HepG2 (cell line): ENCODE results near the gene GHR. TPM values are rescaled to one million over a fixed set of nuclear protein-coding genes. Genes with fewer than 3 reads are reported as not detected.

ENCODE experiments used
- ATAC-seq: fragments of 200-7000 bp; cut with Tn5 transposase; 3 replicates; pipeline ENCODE4 v1.9.1; 2020; ENCODE audit warnings: mild to moderate bottlenecking, moderate library complexity
- BruUV-seq: library from RNA; stranded (reverse); fragments of 400-500 nt; replicated peaks from 2 replicates; lab custom pipeline; 2021; lab: Mats Ljungman, UMichigan
- CTCF ChIA-PET: fragments of 300-600 bp; formaldehyde crosslinking; extraction: SDS; loops from one replicate; lab custom pipeline; 2021; ENCODE audit warnings: low total read pairs, inconsistent platforms, low intra/inter-chr PET ratio; lab: Yijun Ruan, JAX
- POLR2A ChIA-PET: fragments of 350-600 bp; sonication (Branson Sonifier 250); formaldehyde crosslinking; loops from one replicate; lab custom pipeline; 2020; ENCODE audit warnings: antibody characterized with exemption, inconsistent platforms; lab: Yijun Ruan, JAX
- DNase-seq: peaks from one replicate; pipeline ENCODE4 v3.0.0-alpha.2; 2015; ENCODE audit warnings: low spot score
- FAIRE-seq: peaks from 3 replicates; lab custom pipeline; 2011; peaks lifted over from hg19 to GRCh38; lab: Jason Lieb, UNC
- H2AFZ ChIP-seq: one replicate; pipeline ENCODE4 v1.6.1; 2011; ENCODE audit warnings: low read length, inconsistent platforms
- H3K27ac ChIP-seq: fragments of 300-600 bp; 3 replicates; pipeline ENCODE4 v1.8.0; 2011; ENCODE audit warnings: mixed run types, mild to moderate bottlenecking, mixed read lengths, low read length, inconsistent platforms; ENCODE audit not compliant: insufficient read depth; ENCODE audit errors: extremely low read length
- H3K27me3 ChIP-seq, 2 experiments: fragments of 200-600 bp in 1 of 2; 2 replicates in 1 of 2; 3 replicates in 1 of 2; pipeline versions ENCODE4 v1.6.0 to v1.8.0; 2011; ENCODE audit warnings: low read length in 2 of 2, mild to moderate bottlenecking in 2 of 2, moderate library complexity in 2 of 2, inconsistent platforms in 1 of 2; ENCODE audit not compliant: insufficient read depth in 2 of 2, control insufficient read depth in 1 of 2
- H3K36me3 ChIP-seq, 2 experiments: fragments of 200-600 bp in 1 of 2; replicated peaks in 1 of 2; 2 replicates in 1 of 2; 3 replicates in 1 of 2; pipeline versions ENCODE4 v1.5.1 to v1.8.0; 2011; ENCODE audit warnings: low read length in 2 of 2, inconsistent platforms in 1 of 2; ENCODE audit not compliant: insufficient read depth in 2 of 2, control insufficient read depth in 1 of 2
- H3K4me1 ChIP-seq: 2 replicates; pipeline ENCODE4 v1.5.1; 2012; ENCODE audit warnings: low read length, inconsistent platforms; ENCODE audit not compliant: insufficient read depth
- H3K4me2 ChIP-seq: 2 replicates; pipeline ENCODE4 v1.6.0; 2011; ENCODE audit warnings: low read depth, low read length, inconsistent platforms
- H3K4me3 ChIP-seq, 3 experiments: fragments of 200-600 bp in 1 of 3; sonication (generic), shearing (Covaris generic) in 1 of 3; replicated peaks in 1 of 3; 2 replicates each; pipeline ENCODE4 v1.5.1; 2011 to 2016; ENCODE audit warnings: low read length in 3 of 3, inconsistent platforms in 2 of 3, low read depth in 2 of 3, mild to moderate bottlenecking in 2 of 3, control low read depth in 1 of 3, mixed read lengths in 1 of 3; ENCODE audit not compliant: insufficient read depth in 1 of 3
- H3K79me2 ChIP-seq: one replicate; pipeline ENCODE4 v1.6.1; 2011; ENCODE audit warnings: low read length, inconsistent platforms; ENCODE audit not compliant: insufficient read depth
- H3K9ac ChIP-seq: 2 replicates; pipeline ENCODE4 v1.6.0; 2011; ENCODE audit warnings: mild to moderate bottlenecking, low read depth, low read length, inconsistent platforms; ENCODE audit not compliant: insufficient read depth
- H3K9me3 ChIP-seq: 2 replicates; pipeline ENCODE4 v1.5.1; 2012; ENCODE audit warnings: mild to moderate bottlenecking, low read length
- H4K20me1 ChIP-seq: 2 replicates; pipeline ENCODE4 v1.6.0; 2011; ENCODE audit warnings: inconsistent platforms, mild to moderate bottlenecking, low read length, moderate library complexity; ENCODE audit not compliant: insufficient read depth
- FOXJ3 ChIP-seq: sonication (generic); formaldehyde crosslinking; IDR thresholded peaks from 2 replicates; pipeline ENCODE4 v1.4.0; 2020; ENCODE audit warnings: missing genetic modification reagents, mild to moderate bottlenecking, borderline replicate concordance
- IKZF1 ChIP-seq: fragments of 450-650 bp; IDR thresholded peaks from 2 replicates; pipeline ENCODE4 v1.7.1; 2016
- KDM4B ChIP-seq: sonication (generic); formaldehyde crosslinking; IDR thresholded peaks from 2 replicates; pipeline ENCODE4 v1.4.0; 2020; ENCODE audit warnings: missing genetic modification reagents
- MAFG ChIP-seq: sonication (generic); formaldehyde crosslinking; IDR thresholded peaks from 2 replicates; pipeline ENCODE4 v1.5.1; 2020; ENCODE audit warnings: mild to moderate bottlenecking, missing genetic modification reagents
- MYC ChIP-seq: sonication (generic); formaldehyde crosslinking; IDR thresholded peaks from 2 replicates; pipeline ENCODE4 v1.9.0; 2021; ENCODE audit warnings: missing genetic modification reagents, borderline replicate concordance
- NBN ChIP-seq: fragments of 450-650 bp; conservative IDR thresholded peaks from 2 replicates; pipeline ENCODE4 v1.6.1; 2017
- RXRB ChIP-seq: IDR thresholded peaks from 2 replicates; pipeline ENCODE4 v1.6.1; 2016; ENCODE audit warnings: borderline replicate concordance, missing genetic modification reagents, missing compliant biosample characterization
- ZFP37 ChIP-seq: sonication (generic); formaldehyde crosslinking; IDR thresholded peaks from 2 replicates; pipeline ENCODE4 v1.4.0; 2020; ENCODE audit warnings: missing genetic modification reagents, borderline replicate concordance
- ZNF33A ChIP-seq: sonication (generic); formaldehyde crosslinking; IDR thresholded peaks from 2 replicates; pipeline ENCODE4 v1.5.1; 2020; ENCODE audit warnings: missing genetic modification reagents, mild to moderate bottlenecking, moderate library complexity, borderline replicate concordance
- ZNF563 ChIP-seq: sonication (generic); formaldehyde crosslinking; IDR thresholded peaks from 2 replicates; pipeline ENCODE4 v1.8.0; 2022; ENCODE audit warnings: mild to moderate bottlenecking, moderate library complexity, missing genetic modification reagents
- ZNF589 ChIP-seq: sonication (generic); formaldehyde crosslinking; conservative IDR thresholded peaks from 2 replicates; pipeline ENCODE4 v1.8.0; 2022; ENCODE audit warnings: mild to moderate bottlenecking, moderate library complexity, missing genetic modification reagents
- WGBS: methylation state at CpG from one replicate; pipeline ENCODE4 v1.1.6; 2017; ENCODE audit warnings: low lambda C conversion rate; 5-methylcytosine and 5-hydroxymethylcytosine counted together
- in situ Hi-C: cut with HindIII; loops from 2 replicates; pipeline ENCODE4 v1.10.0; 2017; ENCODE audit warnings: low pct_unique_long_range_greater_than_20kb; ENCODE audit not compliant: extremely low pct_ligation_motif_present
- intact Hi-C: fragments of 100-400 bp; cut with micrococcal nuclease; formaldehyde crosslinking; loops from one replicate; pipeline ENCODE4 v1.10.0; 2022; ENCODE audit not compliant: unreplicated experiment
- polyA plus RNA-seq, 8 experiments: library from polyadenylated mRNA; depleted of rRNA in 3 of 8; stranded (reverse) in 7 of 8; unstranded in 1 of 8; fragments of >200 nt; fragmentation: Illumina TruSeq in 4 of 8; extraction: Trizol in 4 of 8; gene quantifications; 2 replicates each; pipeline versions ENCODE4 v1.2.1 to v1.2.3, GENCODE V29; 2011 to 2016; ENCODE audit warnings: low read depth in 4 of 8, missing spikeins in 1 of 8, mixed read lengths in 1 of 8; ENCODE audit not compliant: insufficient read depth in 1 of 8
- total RNA-seq, 5 experiments: library from RNA; depleted of rRNA; stranded (reverse); fragments of >200 nt; fragmentation: Illumina TruSeq; extraction: Trizol; gene quantifications; 2 replicates each; pipeline ENCODE4 v1.2.3, GENCODE V29; 2016; ENCODE audit warnings: low read depth in 1 of 5
- TF ChIP-seq, protein P1 (sequence below): sonication (generic); formaldehyde crosslinking; IDR thresholded peaks from 2 replicates; pipeline ENCODE4 v1.9.0; 2022; ENCODE audit warnings: missing genetic modification reagents, mild to moderate bottlenecking, borderline replicate concordance

The GHR gene
- total and polyA plus RNA-seq, 2 of the 13 experiments (the other 11 are each of a cell fraction or from before 2014, with no cell fraction given) = 0.07 TPM; not detected in 1

DNA sequence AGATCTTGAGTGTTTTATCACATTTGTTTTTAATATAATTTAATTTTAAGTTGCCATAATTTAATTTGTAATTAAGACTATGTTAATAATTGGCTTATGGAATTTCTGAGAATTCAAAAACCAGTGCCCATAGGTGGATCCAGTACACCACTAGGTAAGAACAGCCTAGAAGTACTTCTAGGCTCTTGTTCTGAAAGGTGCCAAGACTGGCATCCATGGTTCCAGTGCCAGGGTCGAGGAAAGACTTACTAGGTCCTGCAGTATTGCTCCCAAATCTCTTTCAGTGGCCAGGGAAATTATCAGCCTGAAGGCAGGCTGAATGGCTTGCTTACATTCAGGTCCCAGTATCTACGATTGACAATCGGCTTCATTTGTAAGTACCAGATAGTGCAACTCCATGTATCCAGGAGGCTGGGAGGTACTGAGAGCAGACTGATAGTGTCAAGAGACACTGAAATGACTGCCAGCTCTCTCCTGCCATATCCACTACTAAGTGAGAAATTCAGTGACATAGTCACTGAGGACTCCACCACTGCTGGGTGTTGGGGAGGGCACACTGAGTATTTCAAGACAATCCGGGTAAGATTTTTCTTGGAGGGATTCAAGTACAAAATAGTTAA lies 174.2 kb downstream of the GHR start:
- in situ Hi-C loops = loop anchor here (25.0 kb wide), 1 partner anchor 735 kb away; the partner anchor contains the start of gene OXCT1
- H3K9me3 ChIP-seq = no peaks in the 10 kb centered on the region
- H3K27ac ChIP-seq = no peak overlapping the region
- no TSS peak for BruUV-seq
- H3K4me1 ChIP-seq = peaks cover 22% of the 10 kb centered on the region
- FAIRE-seq = no peak
- CTCF ChIA-PET = no interaction called here
- no peak overlapping the region for H3K4me3 ChIP-seq
- POLR2A ChIA-PET = no interaction called here
- no peak for TF ChIP-seq NBN
- no peak for TF ChIP-seq ZNF589
- TF ChIP-seq ZFP37 (CRISPR knock-in tag) = no peak
- TF ChIP-seq, protein P1, sequence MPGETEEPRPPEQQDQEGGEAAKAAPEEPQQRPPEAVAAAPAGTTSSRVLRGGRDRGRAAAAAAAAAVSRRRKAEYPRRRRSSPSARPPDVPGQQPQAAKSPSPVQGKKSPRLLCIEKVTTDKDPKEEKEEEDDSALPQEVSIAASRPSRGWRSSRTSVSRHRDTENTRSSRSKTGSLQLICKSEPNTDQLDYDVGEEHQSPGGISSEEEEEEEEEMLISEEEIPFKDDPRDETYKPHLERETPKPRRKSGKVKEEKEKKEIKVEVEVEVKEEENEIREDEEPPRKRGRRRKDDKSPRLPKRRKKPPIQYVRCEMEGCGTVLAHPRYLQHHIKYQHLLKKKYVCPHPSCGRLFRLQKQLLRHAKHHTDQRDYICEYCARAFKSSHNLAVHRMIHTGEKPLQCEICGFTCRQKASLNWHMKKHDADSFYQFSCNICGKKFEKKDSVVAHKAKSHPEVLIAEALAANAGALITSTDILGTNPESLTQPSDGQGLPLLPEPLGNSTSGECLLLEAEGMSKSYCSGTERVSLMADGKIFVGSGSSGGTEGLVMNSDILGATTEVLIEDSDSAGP (CRISPR knock-in tag) = no peak
- TF ChIP-seq ZNF563 (CRISPR knock-in tag) = no peak
- no peak for TF ChIP-seq KDM4B (CRISPR knock-in tag)
- TF ChIP-seq FOXJ3 (CRISPR knock-in tag) = no peak
- no peak for TF ChIP-seq IKZF1
- no peak for TF ChIP-seq ZNF33A (CRISPR knock-in tag)
- TF ChIP-seq MYC (CRISPR knock-in tag) = no peak
- no peak for TF ChIP-seq MAFG
- TF ChIP-seq RXRB (CRISPR knock-in tag) = no peak
- TF ChIP-seq, all 625 proteins: peak for 0
- Histone ChIP-seq H3K4me2 (no peak overlapping the region), H3K9ac (no peak overlapping the region), H4K20me1 (no peaks in the 10 kb centered on the region), H3K79me2 (no peaks in the 10 kb centered on the region), H3K27me3 (0 out of 5 replicates have a peak, but pooled peaks cover 0 to 1% of the 10 kb centered on the region in 2 experiments), H2AFZ (no peak overlapping the region), H3K36me3 (no peaks in the 10 kb centered on the region)
- WGBS = 63% methylated on average over 4 of the region's 4 CpGs
- ATAC-seq (no peak), DNase-seq (no peak)
- intact Hi-C loops = loop anchor here (10.0 kb wide), 1 partner anchor 287 kb away; no protein-coding TSS in a partner anchor
